Left ventricle myocardium inferior (tissue), 1 donor: ENCODE data around the gene ACSL3. TPM values are rescaled to one million over a fixed set of nuclear protein-coding genes. Genes with fewer than 3 reads are reported as not detected.

Experiments used
- DNase-seq: peaks from one replicate; pipeline ENCODE4 v3.0.0-alpha.2; 2020
- H3K27ac ChIP-seq: fragments of 200-600 bp; replicated peaks from 2 replicates; pipeline ENCODE4 v1.8.0; 2021
- H3K27me3 ChIP-seq: fragments of 200-600 bp; 2 replicates; pipeline ENCODE4 v1.8.0; 2021; ENCODE audit warnings: low read depth
- H3K36me3 ChIP-seq: fragments of 200-600 bp; 2 replicates; pipeline ENCODE4 v1.8.0; 2021
- H3K4me1 ChIP-seq: fragments of 200-600 bp; 2 replicates; pipeline ENCODE4 v1.8.0; 2021
- H3K4me3 ChIP-seq: fragments of 200-600 bp; 2 replicates; pipeline ENCODE4 v1.8.0; 2021; ENCODE audit warnings: mild to moderate bottlenecking, moderate library complexity
- H3K9me3 ChIP-seq: fragments of 200-600 bp; replicated peaks from 2 replicates; pipeline ENCODE4 v1.8.0; 2021
- intact Hi-C: fragments of 100-400 bp; cut with micrococcal nuclease; formaldehyde crosslinking; loops from one replicate; pipeline ENCODE4 v1.11.0; 2022
- total RNA-seq: library from RNA; stranded (reverse); fragmentation: NEBNext Ultra II Directional; extraction: Animal tissue kit (Norgen Biotek cat#: 25700); gene quantifications from one replicate; pipeline ENCODE4 v1.2.1, GENCODE V29; 2021
- TF ChIP-seq, protein P1 (sequence below): fragments of 200-600 bp; IDR thresholded peaks from 2 replicates; pipeline ENCODE4 v1.8.0; 2021; ENCODE audit warnings: antibody characterized with exemption, mild to moderate bottlenecking, borderline replicate concordance
- donor health status: DM: no; HTN: yes; CAD: no; lungs with severe emphysema.

ACSL3 gene
- total RNA-seq, 1 donor from 2014 or later, result 50.1 TPM

DNA sequence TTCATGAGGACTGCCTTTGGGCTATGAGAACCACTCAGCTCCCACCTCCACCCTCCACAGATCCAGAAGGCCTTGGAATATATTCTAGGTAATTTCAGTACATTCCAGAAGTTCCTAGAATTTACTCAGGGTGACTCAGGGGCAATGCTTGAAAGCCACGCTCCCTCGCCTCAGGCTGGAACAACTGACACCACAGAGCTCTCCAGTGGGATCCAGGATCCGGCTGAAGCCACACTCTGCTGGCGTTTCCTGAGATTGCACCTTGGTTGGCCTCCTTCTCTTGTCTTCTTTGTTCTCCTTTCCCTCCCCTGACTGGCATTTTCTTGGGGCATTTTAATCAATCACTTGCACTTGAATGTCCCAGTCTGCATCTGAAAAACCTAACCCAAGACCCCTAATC is 98.5 kb downstream of the ACSL3 start:
- H3K4me1 ChIP-seq, result no peaks in the 10 kb centered on the region
- no peak overlapping the region for H3K27ac ChIP-seq
- DNase-seq, result no peak
- H3K36me3 ChIP-seq, result no peaks in the 10 kb centered on the region
- no peak overlapping the region for H3K4me3 ChIP-seq
- H3K27me3 ChIP-seq, result no peaks in the 10 kb centered on the region
- intact Hi-C loops, result no loop called here
- TF ChIP-seq, protein P1, sequence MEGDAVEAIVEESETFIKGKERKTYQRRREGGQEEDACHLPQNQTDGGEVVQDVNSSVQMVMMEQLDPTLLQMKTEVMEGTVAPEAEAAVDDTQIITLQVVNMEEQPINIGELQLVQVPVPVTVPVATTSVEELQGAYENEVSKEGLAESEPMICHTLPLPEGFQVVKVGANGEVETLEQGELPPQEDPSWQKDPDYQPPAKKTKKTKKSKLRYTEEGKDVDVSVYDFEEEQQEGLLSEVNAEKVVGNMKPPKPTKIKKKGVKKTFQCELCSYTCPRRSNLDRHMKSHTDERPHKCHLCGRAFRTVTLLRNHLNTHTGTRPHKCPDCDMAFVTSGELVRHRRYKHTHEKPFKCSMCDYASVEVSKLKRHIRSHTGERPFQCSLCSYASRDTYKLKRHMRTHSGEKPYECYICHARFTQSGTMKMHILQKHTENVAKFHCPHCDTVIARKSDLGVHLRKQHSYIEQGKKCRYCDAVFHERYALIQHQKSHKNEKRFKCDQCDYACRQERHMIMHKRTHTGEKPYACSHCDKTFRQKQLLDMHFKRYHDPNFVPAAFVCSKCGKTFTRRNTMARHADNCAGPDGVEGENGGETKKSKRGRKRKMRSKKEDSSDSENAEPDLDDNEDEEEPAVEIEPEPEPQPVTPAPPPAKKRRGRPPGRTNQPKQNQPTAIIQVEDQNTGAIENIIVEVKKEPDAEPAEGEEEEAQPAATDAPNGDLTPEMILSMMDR, result no peak
- H3K9me3 ChIP-seq, result peaks cover 5% of the 10 kb centered on the region

DNA sequence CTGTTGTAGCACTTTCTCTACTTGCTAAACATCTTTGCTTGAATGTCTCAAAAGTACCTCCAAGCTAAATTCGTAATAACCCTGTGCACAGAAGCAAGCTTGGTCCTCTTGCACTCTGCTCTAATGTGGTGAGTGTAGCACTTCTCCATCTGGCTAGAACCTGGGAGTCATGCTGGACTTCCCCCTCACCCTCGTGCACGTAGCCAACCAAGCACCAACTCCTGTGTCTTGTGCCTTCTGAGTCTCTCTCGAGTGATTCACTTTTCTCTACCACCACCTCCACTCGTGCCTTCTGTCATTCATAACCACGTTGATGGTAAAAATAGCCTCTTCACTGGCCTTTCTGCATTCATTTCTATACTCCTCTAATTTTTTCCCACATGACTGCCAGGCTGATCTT is 99.3 kb downstream of the ACSL3 start:
- no peak overlapping the region for H3K4me3 ChIP-seq
- TF ChIP-seq, protein P1, result no peak
- no peaks in the 10 kb centered on the region for H3K27me3 ChIP-seq
- no peaks in the 10 kb centered on the region for H3K36me3 ChIP-seq
- peaks cover 5% of the 10 kb centered on the region for H3K9me3 ChIP-seq
- no peaks in the 10 kb centered on the region for H3K4me1 ChIP-seq
- intact Hi-C loops, result no loop called here
- DNase-seq, result no peak
- no peak overlapping the region for H3K27ac ChIP-seq

- no peaks in the 10 kb centered on the region for H3K27me3 ChIP-seq
- no peak overlapping the region for H3K27ac ChIP-seq
- no peaks in the 10 kb centered on the region for H3K4me1 ChIP-seq
- no peaks in the 10 kb centered on the region for H3K9me3 ChIP-seq
- TF ChIP-seq, protein P1, result no peak
- no peaks in the 10 kb centered on the region for H3K36me3 ChIP-seq
- intact Hi-C loops, result no loop called here
- H3K4me3 ChIP-seq, result no peak overlapping the region
- DNase-seq, result no peak
Observed at GRCh38 chr2:222963641-222964040, 102.8 kb downstream of the ACSL3 start.

- no peaks in the 10 kb centered on the region for H3K4me1 ChIP-seq
- no peaks in the 10 kb centered on the region for H3K27me3 ChIP-seq
- TF ChIP-seq, protein P1, result no peak
- H3K9me3 ChIP-seq, result no peaks in the 10 kb centered on the region
- H3K4me3 ChIP-seq, result no peak overlapping the region
- DNase-seq, result no peak
- H3K36me3 ChIP-seq, result no peaks in the 10 kb centered on the region
- H3K27ac ChIP-seq, result no peak overlapping the region
- intact Hi-C loops, result no loop called here
Observed at GRCh38 chr2:222964376-222965031, 103.7 kb downstream of the ACSL3 start.

- H3K9me3 ChIP-seq, result no peaks in the 10 kb centered on the region
- no peaks in the 10 kb centered on the region for H3K4me1 ChIP-seq
- no peaks in the 10 kb centered on the region for H3K36me3 ChIP-seq
- H3K27ac ChIP-seq, result no peak overlapping the region
- intact Hi-C loops, result no loop called here
- DNase-seq, result no peak
- no peak overlapping the region for H3K4me3 ChIP-seq
- H3K27me3 ChIP-seq, result no peaks in the 10 kb centered on the region
- TF ChIP-seq, protein P1, result no peak
Observed at GRCh38 chr2:222965555-222965954, 104.7 kb downstream of the ACSL3 start.
